ENCODE results near the gene DYSF.

Gene DYSF

DNA sequence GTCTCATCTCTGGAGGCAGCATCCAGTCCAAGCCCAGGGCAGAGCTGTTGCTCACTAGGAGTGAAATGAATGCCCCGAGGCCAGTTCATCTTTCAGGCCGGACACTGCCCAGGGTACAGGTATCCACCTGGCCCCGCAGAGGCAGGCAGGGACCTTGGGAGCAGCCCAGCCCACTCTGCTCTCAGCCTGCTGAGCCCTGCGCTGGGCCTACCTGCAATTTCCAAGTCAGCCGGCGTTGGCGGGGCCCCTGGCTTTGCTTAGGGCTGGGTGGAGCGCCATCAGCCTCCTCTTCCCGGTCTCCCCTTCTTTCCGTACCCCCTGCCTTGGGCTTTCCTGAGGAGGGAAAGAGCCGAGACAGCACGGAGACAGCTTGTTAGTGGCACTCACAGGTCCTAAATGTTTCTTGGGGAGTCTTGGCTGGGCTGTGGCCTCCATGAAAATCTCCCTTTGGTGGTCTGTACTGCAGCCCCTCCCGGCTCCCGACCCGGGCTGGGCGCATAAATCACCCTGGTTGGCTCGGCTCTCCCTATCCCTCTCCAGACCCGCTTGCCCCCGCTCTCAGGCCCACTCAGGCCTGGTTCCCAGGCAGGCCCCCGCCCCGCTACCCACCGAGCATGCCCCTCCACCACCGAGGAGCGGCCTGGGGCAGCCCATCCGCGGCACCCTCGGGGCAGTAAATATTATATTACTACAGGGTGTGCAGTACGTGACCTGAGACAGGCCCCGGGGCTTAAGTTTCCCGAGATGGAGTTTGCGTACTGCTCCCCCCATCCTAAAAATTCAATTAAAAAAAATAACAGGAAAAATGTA lies 106.7 kb downstream of the DYSF start:
- no peak overlapping the region for H3K27ac ChIP-seq
- TF ChIP-seq ZFX (IDR thresholded peaks at IDR 0.05; ENCODE audit: borderline replicate concordance) = no peak
- TF ChIP-seq, protein P1, sequence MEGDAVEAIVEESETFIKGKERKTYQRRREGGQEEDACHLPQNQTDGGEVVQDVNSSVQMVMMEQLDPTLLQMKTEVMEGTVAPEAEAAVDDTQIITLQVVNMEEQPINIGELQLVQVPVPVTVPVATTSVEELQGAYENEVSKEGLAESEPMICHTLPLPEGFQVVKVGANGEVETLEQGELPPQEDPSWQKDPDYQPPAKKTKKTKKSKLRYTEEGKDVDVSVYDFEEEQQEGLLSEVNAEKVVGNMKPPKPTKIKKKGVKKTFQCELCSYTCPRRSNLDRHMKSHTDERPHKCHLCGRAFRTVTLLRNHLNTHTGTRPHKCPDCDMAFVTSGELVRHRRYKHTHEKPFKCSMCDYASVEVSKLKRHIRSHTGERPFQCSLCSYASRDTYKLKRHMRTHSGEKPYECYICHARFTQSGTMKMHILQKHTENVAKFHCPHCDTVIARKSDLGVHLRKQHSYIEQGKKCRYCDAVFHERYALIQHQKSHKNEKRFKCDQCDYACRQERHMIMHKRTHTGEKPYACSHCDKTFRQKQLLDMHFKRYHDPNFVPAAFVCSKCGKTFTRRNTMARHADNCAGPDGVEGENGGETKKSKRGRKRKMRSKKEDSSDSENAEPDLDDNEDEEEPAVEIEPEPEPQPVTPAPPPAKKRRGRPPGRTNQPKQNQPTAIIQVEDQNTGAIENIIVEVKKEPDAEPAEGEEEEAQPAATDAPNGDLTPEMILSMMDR (IDR thresholded peaks at IDR 0.05) = no peak

DNA sequence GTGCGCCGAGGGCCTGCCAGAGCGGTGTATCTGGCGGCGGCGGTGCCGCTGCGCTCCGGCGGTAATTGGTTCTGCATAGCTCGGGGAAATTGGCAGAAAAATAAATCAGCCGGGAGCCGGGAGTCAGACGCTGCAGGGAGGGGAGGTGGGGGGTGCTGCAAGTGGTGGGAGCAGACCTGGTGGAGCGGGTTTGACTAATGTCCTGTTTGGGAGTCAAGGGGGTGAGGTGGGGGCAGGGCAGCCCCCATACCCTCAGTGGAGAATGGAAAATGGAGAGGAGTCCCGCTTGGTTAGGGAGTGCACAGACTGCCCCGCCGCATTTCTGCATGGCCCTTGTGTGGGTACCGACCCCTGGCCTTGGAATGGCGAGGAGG lies 107.3 kb downstream of the DYSF start:
- no peak overlapping the region for H3K27ac ChIP-seq
- TF ChIP-seq, protein P1 (IDR thresholded peaks at IDR 0.05) = no peak
- no peak for TF ChIP-seq ZFX (IDR thresholded peaks at IDR 0.05; ENCODE audit: borderline replicate concordance)

- no peak for TF ChIP-seq ZFX (IDR thresholded peaks at IDR 0.05; ENCODE audit: borderline replicate concordance)
- H3K27ac ChIP-seq = no peak overlapping the region
Observed at GRCh38 chr2:71561441-71562267, 108.3 kb downstream of the DYSF start.

DNA sequence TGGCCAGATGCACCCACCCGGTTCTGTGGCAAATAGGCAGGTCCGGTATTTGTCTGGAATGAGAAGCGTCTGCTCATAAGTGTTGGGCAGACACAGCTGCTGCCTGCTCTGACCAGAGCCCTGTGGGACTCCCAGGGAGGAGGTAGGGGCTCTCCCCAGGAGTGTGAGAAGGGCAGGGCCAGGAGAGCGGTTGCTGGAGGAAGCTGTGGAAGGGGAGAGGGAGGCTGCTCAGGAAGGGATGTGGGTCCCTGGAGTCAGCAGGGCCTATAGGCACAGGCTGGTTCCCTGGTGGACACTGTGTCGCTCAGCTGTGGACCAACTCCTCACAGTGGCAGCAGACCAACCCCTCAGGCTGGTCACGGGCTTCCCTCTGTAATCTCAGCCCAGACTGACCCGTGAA lies 109.2 kb downstream of the DYSF start:
- no peak overlapping the region for H3K27ac ChIP-seq
- TF ChIP-seq, protein P1 (IDR thresholded peaks at IDR 0.05) = no peak
- TF ChIP-seq ZFX (IDR thresholded peaks at IDR 0.05; ENCODE audit: borderline replicate concordance) = no peak

DNA sequence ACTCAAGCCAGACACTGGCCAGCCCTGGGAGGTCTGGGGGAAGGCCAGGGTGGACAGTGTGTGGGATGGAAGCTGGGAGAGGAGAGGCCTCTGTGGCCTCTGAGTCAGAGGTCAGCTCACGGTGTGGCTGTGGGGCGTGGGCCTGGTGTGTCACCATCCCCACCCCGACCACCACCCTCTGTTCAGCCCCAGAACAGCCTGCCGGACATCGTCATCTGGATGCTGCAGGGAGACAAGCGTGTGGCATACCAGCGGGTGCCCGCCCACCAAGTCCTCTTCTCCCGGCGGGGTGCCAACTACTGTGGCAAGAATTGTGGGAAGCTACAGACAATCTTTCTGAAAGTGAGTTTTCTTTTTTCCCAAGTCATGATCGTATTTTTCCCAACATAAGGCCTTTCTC lies 110.5 kb downstream of the DYSF start:
- no peak overlapping the region for H3K27ac ChIP-seq
- no peak for TF ChIP-seq ZFX (IDR thresholded peaks at IDR 0.05; ENCODE audit: borderline replicate concordance)
- TF ChIP-seq, protein P1 (IDR thresholded peaks at IDR 0.05) = no peak

DNA sequence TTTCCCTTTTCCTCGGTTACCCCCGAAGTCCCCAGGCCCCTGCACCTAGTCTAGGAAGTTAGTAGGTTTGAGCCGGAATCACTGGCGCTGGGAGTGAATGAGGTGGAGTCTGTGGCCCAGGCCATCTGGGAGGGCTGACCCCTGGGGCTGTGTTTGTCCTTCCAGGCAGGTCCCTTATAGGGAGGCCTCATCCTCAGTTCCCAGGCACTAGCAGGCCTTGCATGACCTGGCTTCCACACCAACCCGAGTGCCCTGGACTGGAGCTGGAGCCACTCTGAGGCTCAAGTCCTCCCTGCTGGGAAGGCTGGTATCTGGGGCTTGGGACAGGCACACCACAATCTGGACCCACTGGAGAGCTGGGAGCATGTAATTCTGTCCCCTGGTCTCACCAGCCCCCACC lies 111.0 kb downstream of the DYSF start:
- H3K27ac ChIP-seq = no peak overlapping the region
- TF ChIP-seq, protein P1 (IDR thresholded peaks at IDR 0.05) = no peak
- TF ChIP-seq ZFX (IDR thresholded peaks at IDR 0.05; ENCODE audit: borderline replicate concordance) = no peak

- H3K27ac ChIP-seq = no peak overlapping the region
- TF ChIP-seq, protein P1 (IDR thresholded peaks at IDR 0.05) = no peak
- TF ChIP-seq ZFX (IDR thresholded peaks at IDR 0.05; ENCODE audit: borderline replicate concordance) = no peak
Observed at GRCh38 chr2:71564790-71565189, 111.4 kb downstream of the DYSF start.

All from 22Rv1 (cell line).